Pancreas (tissue), 10 donors: ENCODE data around the gene SLC16A3. TPM values are rescaled to one million over a fixed set of nuclear protein-coding genes. Genes with fewer than 3 reads are reported as not detected.

Source experiments
- ATAC-seq, 4 donors: fragments of 200-7000 bp; cut with Tn5 transposase; one replicate each; pipeline versions ENCODE4 v1.8.0 to v1.9.1; 2020; ENCODE audit warnings: mild to moderate bottlenecking in 4 of 4, moderate library complexity in 4 of 4
- DNase-seq, 6 donors: peaks; one replicate each; pipeline ENCODE4 v3.0.0-alpha.2; 2020
- FAIRE-seq: peaks from 2 replicates; lab custom pipeline; 2012; peaks lifted over from hg19 to GRCh38; lab: Jason Lieb, UNC
- H3K27ac ChIP-seq, 4 donors: fragments of 200-600 bp; sonication (generic); 1 replicate in 3 of 4; 2 replicates in 1 of 4; pipeline versions ENCODE4 v1.5.0 to v1.8.0; 2020
- H3K27me3 ChIP-seq, 4 donors: fragments of 200-600 bp; one replicate each; pipeline ENCODE4 v1.8.0; 2021
- H3K36me3 ChIP-seq, 3 donors: fragments of 200-600 bp; sonication (generic) in 1 of 3; one replicate each; pipeline versions ENCODE4 v1.5.0 to v1.8.0; 2020 to 2021
- H3K4me1 ChIP-seq, 3 donors: fragments of 200-600 bp; one replicate each; pipeline ENCODE4 v1.8.0; 2021
- H3K4me3 ChIP-seq, 4 donors: fragments of 200-600 bp; sonication (generic) in 2 of 4; one replicate each; pipeline versions ENCODE4 v1.5.0 to v1.8.0; 2020 to 2021
- H3K9me3 ChIP-seq, 4 donors: fragments of 200-600 bp; one replicate each; pipeline ENCODE4 v1.8.0; 2021
- WGBS, 2 donors: extraction: QIAGEN DNeasy Blood & Tissue Kit; methylation state at CpG; one replicate each; pipeline ENCODE4 v1.1.7; 2013; 5-methylcytosine and 5-hydroxymethylcytosine counted together
- intact Hi-C, 3 donors: fragments of 100-400 bp; cut with DNase I; formaldehyde crosslinking; loops; one replicate each; pipeline versions ENCODE4 v1.11.1 to v1.14.2; 2022
- polyA plus RNA-seq, 2 donors: library from polyadenylated mRNA; stranded (reverse); fragments of 200-250 nt; gene quantifications; one replicate each; pipeline ENCODE4 v1.2.3, GENCODE V29; 2013
- total RNA-seq, 6 donors: library from RNA; stranded (reverse); fragmentation: NEBNext Ultra II Directional in 4 of 6; extraction: Animal tissue kit (Norgen Biotek cat#: 25700) in 4 of 6; gene quantifications; one replicate each; pipeline versions ENCODE4 v1.2.1 to v1.2.4, GENCODE V29; 2021 to 2023
- TF ChIP-seq, protein P1 (sequence below), 4 donors: fragments of 200-600 bp; sonication (generic) in 3 of 4; IDR thresholded peaks; one replicate each; pipeline versions ENCODE4 v1.5.0 to v1.8.0; 2021; ENCODE audit warnings: antibody characterized with exemption in 4 of 4
- donor health status: healthy with polysubstance abuse.
- donor health status: DM: no; HTN: no; CAD: no; lungs with moderate emphysema.
- donor health status: DM: no; HTN: no; CAD: no.
- donor health status: control.
- donor health status: control.
- donor health status: Bipolar disorder and iron deficiency.
- donor health status: DM: yes; HTN: yes; CAD: no.
- donor health status: DM: no; HTN: no; CAD: no.
- donor health status: DM: no; HTN: no; CAD: no.
- donor health status: DM: yes; HTN: yes; CAD: no.

Gene SLC16A3
- total and polyA plus RNA-seq, 8 donors: 1.2 to 22.8 (median 3.7) TPM

GRCh38 chr17:82241926-82242697 lies 13.3 kb downstream of the SLC16A3 start:
- peak overlapping the region in 3 of 4 donors; percentile 58 to 62 (median 60) for H3K27ac ChIP-seq
- ATAC-seq (peak; percentile 2 to 21 (median 14)), DNase-seq (peak in 4 of 6 donors; percentile 27 to 73 (median 52)), FAIRE-seq (no peak)
- intact Hi-C loops: no loop called here
- TF ChIP-seq, protein P1, sequence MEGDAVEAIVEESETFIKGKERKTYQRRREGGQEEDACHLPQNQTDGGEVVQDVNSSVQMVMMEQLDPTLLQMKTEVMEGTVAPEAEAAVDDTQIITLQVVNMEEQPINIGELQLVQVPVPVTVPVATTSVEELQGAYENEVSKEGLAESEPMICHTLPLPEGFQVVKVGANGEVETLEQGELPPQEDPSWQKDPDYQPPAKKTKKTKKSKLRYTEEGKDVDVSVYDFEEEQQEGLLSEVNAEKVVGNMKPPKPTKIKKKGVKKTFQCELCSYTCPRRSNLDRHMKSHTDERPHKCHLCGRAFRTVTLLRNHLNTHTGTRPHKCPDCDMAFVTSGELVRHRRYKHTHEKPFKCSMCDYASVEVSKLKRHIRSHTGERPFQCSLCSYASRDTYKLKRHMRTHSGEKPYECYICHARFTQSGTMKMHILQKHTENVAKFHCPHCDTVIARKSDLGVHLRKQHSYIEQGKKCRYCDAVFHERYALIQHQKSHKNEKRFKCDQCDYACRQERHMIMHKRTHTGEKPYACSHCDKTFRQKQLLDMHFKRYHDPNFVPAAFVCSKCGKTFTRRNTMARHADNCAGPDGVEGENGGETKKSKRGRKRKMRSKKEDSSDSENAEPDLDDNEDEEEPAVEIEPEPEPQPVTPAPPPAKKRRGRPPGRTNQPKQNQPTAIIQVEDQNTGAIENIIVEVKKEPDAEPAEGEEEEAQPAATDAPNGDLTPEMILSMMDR (IDR thresholded peaks at IDR 0.05): no peak
- WGBS, 2 donors: 50 to 57% methylated on average over 20 of the region's 20 CpGs
- H3K4me3 ChIP-seq: no peak overlapping the region
- peaks cover 8 to 24% (median 23%) of the 10 kb centered on the region in 3 donors for H3K4me1 ChIP-seq
- H3K36me3 ChIP-seq: peaks cover 4 to 44% (median 35%) of the 10 kb centered on the region in 3 donors
- no peaks in the 10 kb centered on the region for H3K27me3 ChIP-seq
- no peaks in the 10 kb centered on the region for H3K9me3 ChIP-seq

GRCh38 chr17:82242698-82242976 lies 13.8 kb downstream of the SLC16A3 start:
- FAIRE-seq (no peak), DNase-seq (peak in 1 of 6 donors; percentile 51), ATAC-seq (peak in 1 of 4 donors; percentile 0)
- intact Hi-C loops: no loop called here
- WGBS, 2 donors: 35 to 53% methylated on average over 24 of the region's 24 CpGs
- Histone ChIP-seq H3K27ac (peak overlapping the region in 3 of 4 donors; percentile 33 to 60 (median 58)), H3K4me1 (peaks cover 8 to 24% (median 23%) of the 10 kb centered on the region in 3 donors), H3K27me3 (no peaks in the 10 kb centered on the region), H3K4me3 (no peak overlapping the region), H3K36me3 (peaks cover 4 to 50% (median 38%) of the 10 kb centered on the region in 3 donors), H3K9me3 (no peaks in the 10 kb centered on the region)
- TF ChIP-seq, protein P1 (IDR thresholded peaks at IDR 0.05): no peak

DNA sequence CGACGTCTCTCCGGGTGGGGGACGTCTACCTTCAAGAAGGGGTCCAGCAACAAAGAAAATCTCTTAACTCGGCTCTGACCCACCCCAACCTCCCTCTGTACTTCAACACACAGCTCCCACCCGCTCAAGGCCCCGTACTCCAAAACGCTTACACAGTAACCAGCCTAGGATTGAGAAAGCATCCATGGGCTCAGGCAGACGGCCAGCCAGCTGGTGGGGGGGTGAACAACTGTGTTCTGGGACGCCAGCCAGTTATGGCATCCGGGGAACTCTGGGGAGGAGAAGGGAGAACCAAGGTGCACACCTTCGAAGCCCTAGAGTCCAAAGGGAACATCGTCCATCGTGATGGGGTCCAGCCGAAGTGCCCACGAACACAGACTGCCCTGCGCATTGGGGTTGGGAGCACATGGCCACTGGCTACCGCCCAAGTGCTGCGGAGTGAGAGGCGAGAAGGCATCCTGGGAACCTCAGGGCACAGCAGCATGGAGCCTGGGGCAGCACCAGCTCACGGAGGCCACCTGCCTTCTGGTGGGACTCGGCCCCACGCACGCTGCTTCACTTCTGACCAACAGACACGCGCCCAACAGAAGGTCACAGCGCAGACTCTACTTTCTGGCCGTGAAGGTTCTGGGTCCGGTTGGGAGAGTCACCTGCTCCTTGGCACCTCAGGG lies 14.3 kb downstream of the SLC16A3 start:
- FAIRE-seq (no peak), ATAC-seq (peak; percentile 53 to 74 (median 60)), DNase-seq (peak; percentile 73 to 95 (median 88))
- TF ChIP-seq, protein P1 (IDR thresholded peaks at IDR 0.05): no peak
- Histone ChIP-seq H3K4me3 (no peak overlapping the region), H3K27me3 (no peaks in the 10 kb centered on the region), H3K9me3 (no peaks in the 10 kb centered on the region), H3K27ac (peak overlapping the region in 3 of 4 donors; percentile 33 to 60 (median 58)), H3K36me3 (peaks cover 8 to 54% (median 41%) of the 10 kb centered on the region in 3 donors), H3K4me1 (peaks cover 8 to 24% (median 23%) of the 10 kb centered on the region in 3 donors)
- WGBS, 2 donors: 43 to 49% methylated on average over 29 of the region's 29 CpGs
- intact Hi-C loops: no loop called here

- TF ChIP-seq, protein P1 (IDR thresholded peaks at IDR 0.05): no peak
- intact Hi-C loops: no loop called here
- Histone ChIP-seq H3K36me3 (peaks cover 9 to 61% (median 48%) of the 10 kb centered on the region in 3 donors), H3K27ac (peak overlapping the region in 1 of 4 donors; percentile 60), H3K27me3 (no peaks in the 10 kb centered on the region), H3K9me3 (no peaks in the 10 kb centered on the region), H3K4me3 (no peak overlapping the region), H3K4me1 (peaks cover 8 to 24% (median 23%) of the 10 kb centered on the region in 3 donors)
- DNase-seq (peak in 3 of 6 donors; percentile 19 to 55 (median 25)), ATAC-seq (no peak), FAIRE-seq (no peak)
- 91 to 95% methylated on average over 19 of the region's 19 CpGs for WGBS, 2 donors
These were observed 15.0 kb downstream of the SLC16A3 start for GRCh38 chr17:82243648-82244412.
